GM12878 (cell line): ENCODE results near the gene PLA2G3. TPM values are rescaled to one million over a fixed set of nuclear protein-coding genes. Genes with fewer than 3 reads are reported as not detected.

Experiments
- CBX3 ChIP-seq: fragments of 200-600 bp; sonication (generic); IDR thresholded peaks from 2 replicates; pipeline ENCODE4 v1.6.1; 2016; ENCODE audit warnings: low read depth, borderline replicate concordance
- CHD2 ChIP-seq: IDR thresholded peaks from 2 replicates; pipeline ENCODE4 v1.6.1; 2011; ENCODE audit warnings: low read depth, low read length, improper control_type of control experiment, borderline replicate concordance
- FOXK2 ChIP-seq: fragments of 450-650 bp; IDR thresholded peaks from 2 replicates; pipeline ENCODE4 v1.6.1; 2017; ENCODE audit warnings: mild to moderate bottlenecking, moderate library complexity
- MYC ChIP-seq: IDR thresholded peaks from 2 replicates; pipeline ENCODE4 v1.6.1; 2011; ENCODE audit warnings: mild to moderate bottlenecking, low read length, moderate library complexity, inconsistent platforms; ENCODE audit not compliant: insufficient read depth, insufficient replicate concordance, insufficient read length, severe bottlenecking
- NFYA ChIP-seq: IDR thresholded peaks from 2 replicates; pipeline ENCODE4 v1.6.1; 2011; ENCODE audit warnings: low read depth, mild to moderate bottlenecking, low read length, improper control_type of control experiment, borderline replicate concordance
- NFYB ChIP-seq: IDR thresholded peaks from 2 replicates; pipeline ENCODE4 v1.6.1; 2011; ENCODE audit warnings: low read depth, mild to moderate bottlenecking, low read length, improper control_type of control experiment, moderate library complexity; ENCODE audit not compliant: insufficient read depth
- SMARCA5 ChIP-seq: fragments of 450-650 bp; IDR thresholded peaks from 2 replicates; pipeline ENCODE4 v1.6.1; 2017; ENCODE audit warnings: mild to moderate bottlenecking
- polyA plus RNA-seq, 11 experiments: library from polyadenylated mRNA; depleted of rRNA in 4 of 11; unstranded in 6 of 11; stranded (reverse) in 5 of 11; fragments of >200 nt; fragmentation: Nextera tagmentation in 4 of 11; fragmentation: Illumina TruSeq in 1 of 11; extraction: Ambion mirVana in 4 of 11; extraction: Trizol in 1 of 11; gene quantifications; 1 replicate in 1 of 11; 2 replicates in 10 of 11; pipeline versions ENCODE4 v1.2.1 to v1.2.3, GENCODE V29; 2011 to 2016; ENCODE audit warnings: inconsistent platforms in 2 of 11, missing spikeins in 2 of 11, low read depth in 1 of 11
- total RNA-seq, 4 experiments: library from RNA; depleted of rRNA in 3 of 4; stranded (reverse); fragments of >200 nt in 3 of 4; fragmentation: Illumina TruSeq in 1 of 4; extraction: Trizol in 1 of 4; gene quantifications; 2 replicates each; pipeline versions ENCODE4 v1.2.1 to v1.2.3, GENCODE V29; 2013 to 2021
- TF ChIP-seq, protein P1 (sequence below): fragments of 450-650 bp; IDR thresholded peaks from 2 replicates; pipeline ENCODE4 v1.6.1; 2016; ENCODE audit warnings: mild to moderate bottlenecking
- TF ChIP-seq, protein P2 (sequence below): IDR thresholded peaks from 2 replicates; pipeline ENCODE4 v1.6.1; 2012; ENCODE audit warnings: mild to moderate bottlenecking, low read depth, low read length
- TF ChIP-seq, protein P3 (sequence below): IDR thresholded peaks from 2 replicates; pipeline ENCODE4 v1.6.1; 2012; ENCODE audit warnings: low read depth, low read length, improper control_type of control experiment

PLA2G3 gene
- total and polyA plus RNA-seq, 10 of the 15 experiments (the other 5 are each of a cell fraction or from before 2014, with no cell fraction given): 0.04 TPM; not detected in 9

DNA sequence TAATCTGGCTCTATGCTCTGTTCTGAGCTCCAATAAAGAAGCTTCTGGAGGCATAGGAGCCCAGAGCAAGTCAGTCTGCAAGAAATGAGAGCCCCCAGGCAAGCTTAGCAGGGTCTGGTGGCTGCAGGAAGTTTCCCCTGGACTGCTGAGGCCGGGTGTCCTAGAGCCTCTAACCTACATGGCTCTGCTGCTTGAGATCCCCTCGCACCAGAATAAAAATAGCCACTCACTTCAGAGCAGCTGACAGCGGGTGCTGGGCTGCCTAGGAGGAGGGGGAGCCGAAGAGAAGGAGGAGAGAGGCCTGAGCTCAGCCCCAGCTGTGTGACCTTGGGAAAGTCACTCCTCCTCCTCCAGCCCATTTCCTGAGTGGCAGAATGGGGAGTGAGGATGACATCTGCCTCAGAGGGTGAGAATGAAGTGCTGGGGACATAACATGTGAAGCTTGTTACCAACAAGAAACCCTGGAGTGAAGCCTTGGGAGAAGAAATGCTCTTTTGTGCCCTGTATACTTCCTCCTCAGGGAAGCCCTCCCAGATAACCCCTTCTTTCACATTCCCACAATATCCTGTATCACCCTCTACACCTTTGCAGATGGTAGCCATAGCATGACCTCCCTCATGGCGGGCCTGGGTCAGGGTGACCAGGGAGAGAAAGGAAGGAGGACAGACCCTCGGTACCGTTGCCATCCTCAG, 21.1 kb downstream of the PLA2G3 start (continued):
- TF ChIP-seq, protein P1, sequence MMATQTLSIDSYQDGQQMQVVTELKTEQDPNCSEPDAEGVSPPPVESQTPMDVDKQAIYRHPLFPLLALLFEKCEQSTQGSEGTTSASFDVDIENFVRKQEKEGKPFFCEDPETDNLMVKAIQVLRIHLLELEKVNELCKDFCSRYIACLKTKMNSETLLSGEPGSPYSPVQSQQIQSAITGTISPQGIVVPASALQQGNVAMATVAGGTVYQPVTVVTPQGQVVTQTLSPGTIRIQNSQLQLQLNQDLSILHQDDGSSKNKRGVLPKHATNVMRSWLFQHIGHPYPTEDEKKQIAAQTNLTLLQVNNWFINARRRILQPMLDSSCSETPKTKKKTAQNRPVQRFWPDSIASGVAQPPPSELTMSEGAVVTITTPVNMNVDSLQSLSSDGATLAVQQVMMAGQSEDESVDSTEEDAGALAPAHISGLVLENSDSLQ: no peak
- TF ChIP-seq NFYA (no peak), CHD2 (no peak), MYC (no peak), NFYB (no peak), SMARCA5 (no peak), CBX3 (no peak), FOXK2 (no peak)
- TF ChIP-seq, protein P2, sequence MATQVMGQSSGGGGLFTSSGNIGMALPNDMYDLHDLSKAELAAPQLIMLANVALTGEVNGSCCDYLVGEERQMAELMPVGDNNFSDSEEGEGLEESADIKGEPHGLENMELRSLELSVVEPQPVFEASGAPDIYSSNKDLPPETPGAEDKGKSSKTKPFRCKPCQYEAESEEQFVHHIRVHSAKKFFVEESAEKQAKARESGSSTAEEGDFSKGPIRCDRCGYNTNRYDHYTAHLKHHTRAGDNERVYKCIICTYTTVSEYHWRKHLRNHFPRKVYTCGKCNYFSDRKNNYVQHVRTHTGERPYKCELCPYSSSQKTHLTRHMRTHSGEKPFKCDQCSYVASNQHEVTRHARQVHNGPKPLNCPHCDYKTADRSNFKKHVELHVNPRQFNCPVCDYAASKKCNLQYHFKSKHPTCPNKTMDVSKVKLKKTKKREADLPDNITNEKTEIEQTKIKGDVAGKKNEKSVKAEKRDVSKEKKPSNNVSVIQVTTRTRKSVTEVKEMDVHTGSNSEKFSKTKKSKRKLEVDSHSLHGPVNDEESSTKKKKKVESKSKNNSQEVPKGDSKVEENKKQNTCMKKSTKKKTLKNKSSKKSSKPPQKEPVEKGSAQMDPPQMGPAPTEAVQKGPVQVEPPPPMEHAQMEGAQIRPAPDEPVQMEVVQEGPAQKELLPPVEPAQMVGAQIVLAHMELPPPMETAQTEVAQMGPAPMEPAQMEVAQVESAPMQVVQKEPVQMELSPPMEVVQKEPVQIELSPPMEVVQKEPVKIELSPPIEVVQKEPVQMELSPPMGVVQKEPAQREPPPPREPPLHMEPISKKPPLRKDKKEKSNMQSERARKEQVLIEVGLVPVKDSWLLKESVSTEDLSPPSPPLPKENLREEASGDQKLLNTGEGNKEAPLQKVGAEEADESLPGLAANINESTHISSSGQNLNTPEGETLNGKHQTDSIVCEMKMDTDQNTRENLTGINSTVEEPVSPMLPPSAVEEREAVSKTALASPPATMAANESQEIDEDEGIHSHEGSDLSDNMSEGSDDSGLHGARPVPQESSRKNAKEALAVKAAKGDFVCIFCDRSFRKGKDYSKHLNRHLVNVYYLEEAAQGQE: no peak
- TF ChIP-seq, protein P3, sequence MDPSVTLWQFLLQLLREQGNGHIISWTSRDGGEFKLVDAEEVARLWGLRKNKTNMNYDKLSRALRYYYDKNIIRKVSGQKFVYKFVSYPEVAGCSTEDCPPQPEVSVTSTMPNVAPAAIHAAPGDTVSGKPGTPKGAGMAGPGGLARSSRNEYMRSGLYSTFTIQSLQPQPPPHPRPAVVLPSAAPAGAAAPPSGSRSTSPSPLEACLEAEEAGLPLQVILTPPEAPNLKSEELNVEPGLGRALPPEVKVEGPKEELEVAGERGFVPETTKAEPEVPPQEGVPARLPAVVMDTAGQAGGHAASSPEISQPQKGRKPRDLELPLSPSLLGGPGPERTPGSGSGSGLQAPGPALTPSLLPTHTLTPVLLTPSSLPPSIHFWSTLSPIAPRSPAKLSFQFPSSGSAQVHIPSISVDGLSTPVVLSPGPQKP: no peak
- TF ChIP-seq, all 136 proteins: peak for 0
